DND-41 (cell line): ENCODE data around the gene ME3.

Experiments used
- ATAC-seq: fragments of 200-7000 bp; cut with Tn5 transposase; 3 replicates; pipeline ENCODE4 v1.9.1; 2021; ENCODE audit warnings: low read depth; ENCODE audit not compliant: insufficient read depth
- DNase-seq: peaks from one replicate; pipeline ENCODE4 v3.0.0-alpha.2; 2020
- H2AFZ ChIP-seq: 2 replicates; pipeline ENCODE4 v1.6.0; 2012; ENCODE audit warnings: low read depth, low read length
- H3K27ac ChIP-seq: 2 replicates; pipeline ENCODE4 v1.5.1; 2012; ENCODE audit warnings: low read length, inconsistent platforms
- H3K27me3 ChIP-seq: fragments of 200-600 bp; sonication (generic); 2 replicates; pipeline ENCODE4 v1.6.0; 2012; ENCODE audit warnings: low read length, mild to moderate bottlenecking, inconsistent platforms; ENCODE audit not compliant: insufficient read depth, poor library complexity
- H3K36me3 ChIP-seq: 2 replicates; pipeline ENCODE4 v1.5.1; 2012; ENCODE audit warnings: low read length, inconsistent platforms; ENCODE audit not compliant: insufficient read depth
- H3K4me1 ChIP-seq: 2 replicates; pipeline ENCODE4 v1.5.1; 2012; ENCODE audit warnings: mild to moderate bottlenecking, low read length; ENCODE audit not compliant: insufficient read depth
- H3K4me2 ChIP-seq: 2 replicates; pipeline ENCODE4 v1.6.0; 2012; ENCODE audit warnings: mild to moderate bottlenecking, moderate library complexity, low read length, inconsistent platforms; ENCODE audit not compliant: insufficient read depth
- H3K4me3 ChIP-seq, 2 experiments: fragments of 200-600 bp in 1 of 2; shearing (Covaris generic) in 1 of 2; 2 replicates each; pipeline ENCODE4 v1.5.1; 2012 to 2016; ENCODE audit warnings: inconsistent platforms in 2 of 2, low read length in 2 of 2, mild to moderate bottlenecking in 2 of 2, low read depth in 1 of 2, moderate library complexity in 1 of 2
- H3K79me2 ChIP-seq: 2 replicates; pipeline ENCODE4 v1.6.0; 2012; ENCODE audit warnings: low read length, inconsistent platforms; ENCODE audit not compliant: insufficient read depth
- H3K9ac ChIP-seq: 2 replicates; pipeline ENCODE4 v1.6.0; 2012; ENCODE audit warnings: low read depth, mild to moderate bottlenecking, inconsistent platforms, low read length, moderate library complexity
- H3K9me3 ChIP-seq: 2 replicates; pipeline ENCODE4 v1.5.1; 2012; ENCODE audit warnings: low read length, moderate library complexity, mild to moderate bottlenecking, inconsistent platforms; ENCODE audit not compliant: insufficient read depth, severe bottlenecking
- H4K20me1 ChIP-seq: 2 replicates; pipeline ENCODE4 v1.6.0; 2012; ENCODE audit warnings: low read length; ENCODE audit not compliant: insufficient read depth
- EZH2 ChIP-seq: IDR thresholded peaks from 3 replicates; pipeline ENCODE4 v1.6.1; 2012; ENCODE audit warnings: borderline replicate concordance, low read depth, mild to moderate bottlenecking, moderate library complexity, low read length, inconsistent platforms; ENCODE audit not compliant: severe bottlenecking
- TF ChIP-seq, protein P1 (sequence below): IDR thresholded peaks from 2 replicates; pipeline ENCODE4 v1.5.1; 2012; ENCODE audit warnings: borderline replicate concordance, low read length, moderate library complexity, mild to moderate bottlenecking; ENCODE audit not compliant: poor library complexity, severe bottlenecking; ENCODE audit errors: extremely low read depth

The ME3 gene

DNA sequence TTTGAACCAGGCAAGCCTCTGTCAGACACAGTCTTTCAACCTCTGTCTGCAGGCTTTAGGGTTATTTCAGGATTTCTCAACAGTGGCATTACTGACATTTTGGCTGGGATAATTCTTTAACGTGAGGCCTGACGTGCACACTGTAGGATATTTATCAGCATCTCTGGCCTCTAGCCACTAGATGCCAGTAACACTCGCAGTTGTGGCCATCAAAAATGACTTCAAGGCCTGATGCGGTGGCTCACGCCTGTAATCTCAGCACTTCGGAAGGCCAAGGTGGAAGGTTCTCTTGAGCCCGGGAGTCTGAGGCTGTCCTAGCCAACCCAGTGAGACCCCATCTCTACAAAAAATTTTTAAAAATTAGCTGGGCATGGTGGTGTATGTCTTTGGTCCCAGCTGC, 184.7 kb downstream of the ME3 start:
- H4K20me1 ChIP-seq, result no peaks in the 10 kb centered on the region
- H3K79me2 ChIP-seq, result no peaks in the 10 kb centered on the region
- no peaks in the 10 kb centered on the region for H3K36me3 ChIP-seq
- no peaks in the 10 kb centered on the region for H3K27me3 ChIP-seq
- H2AFZ ChIP-seq, result no peak overlapping the region
- H3K4me3 ChIP-seq, result no peak overlapping the region
- H3K4me2 ChIP-seq, result no peak overlapping the region
- H3K9ac ChIP-seq, result no peak overlapping the region
- H3K9me3 ChIP-seq, result no peaks in the 10 kb centered on the region
- no peak for TF ChIP-seq EZH2
- TF ChIP-seq, protein P1, sequence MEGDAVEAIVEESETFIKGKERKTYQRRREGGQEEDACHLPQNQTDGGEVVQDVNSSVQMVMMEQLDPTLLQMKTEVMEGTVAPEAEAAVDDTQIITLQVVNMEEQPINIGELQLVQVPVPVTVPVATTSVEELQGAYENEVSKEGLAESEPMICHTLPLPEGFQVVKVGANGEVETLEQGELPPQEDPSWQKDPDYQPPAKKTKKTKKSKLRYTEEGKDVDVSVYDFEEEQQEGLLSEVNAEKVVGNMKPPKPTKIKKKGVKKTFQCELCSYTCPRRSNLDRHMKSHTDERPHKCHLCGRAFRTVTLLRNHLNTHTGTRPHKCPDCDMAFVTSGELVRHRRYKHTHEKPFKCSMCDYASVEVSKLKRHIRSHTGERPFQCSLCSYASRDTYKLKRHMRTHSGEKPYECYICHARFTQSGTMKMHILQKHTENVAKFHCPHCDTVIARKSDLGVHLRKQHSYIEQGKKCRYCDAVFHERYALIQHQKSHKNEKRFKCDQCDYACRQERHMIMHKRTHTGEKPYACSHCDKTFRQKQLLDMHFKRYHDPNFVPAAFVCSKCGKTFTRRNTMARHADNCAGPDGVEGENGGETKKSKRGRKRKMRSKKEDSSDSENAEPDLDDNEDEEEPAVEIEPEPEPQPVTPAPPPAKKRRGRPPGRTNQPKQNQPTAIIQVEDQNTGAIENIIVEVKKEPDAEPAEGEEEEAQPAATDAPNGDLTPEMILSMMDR, result no peak
- H3K27ac ChIP-seq, result no peak overlapping the region
- ATAC-seq, result no peak
- no peak for DNase-seq
- no peaks in the 10 kb centered on the region for H3K4me1 ChIP-seq

DNA sequence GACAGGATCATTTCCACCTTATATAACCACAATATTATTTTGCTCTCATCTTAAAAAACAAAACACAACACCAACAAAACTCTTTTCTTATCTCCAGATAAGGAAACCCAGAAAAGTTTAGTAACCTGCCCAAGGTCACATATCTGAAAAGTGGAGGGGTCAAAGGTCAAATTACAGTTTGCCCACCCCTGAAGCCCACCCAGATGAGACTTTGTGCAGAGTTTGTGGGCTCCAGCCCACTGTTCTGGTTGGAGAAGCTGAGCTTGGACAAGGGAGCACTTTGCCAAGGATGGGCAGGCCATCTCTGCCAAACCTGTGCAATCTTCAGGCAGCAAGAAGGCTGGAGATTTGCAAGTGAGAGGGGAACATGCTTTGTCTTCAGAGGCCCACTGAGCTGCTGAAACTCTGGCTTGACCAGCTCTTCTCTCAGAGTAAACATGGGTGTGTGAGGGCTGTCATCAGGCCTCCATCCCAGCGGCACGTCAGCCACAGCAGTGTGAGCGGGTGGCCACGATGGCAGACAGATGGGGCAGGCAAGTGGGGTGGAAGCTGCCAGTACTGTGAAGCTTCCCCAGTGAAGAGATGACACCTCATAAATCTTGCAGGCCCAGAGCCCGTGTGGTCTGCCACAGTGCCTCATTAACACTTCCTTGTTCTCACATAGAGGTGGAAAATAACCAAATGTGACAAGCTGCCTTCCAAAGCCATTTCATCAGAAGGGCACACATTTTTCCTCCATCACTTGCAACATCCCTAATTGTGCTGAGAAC, 186.0 kb downstream of the ME3 start:
- TF ChIP-seq, protein P1, result no peak
- TF ChIP-seq EZH2, result no peak
- no peak for ATAC-seq
- H3K27ac ChIP-seq, result no peak overlapping the region
- no peak overlapping the region for H3K4me2 ChIP-seq
- no peaks in the 10 kb centered on the region for H3K36me3 ChIP-seq
- no peaks in the 10 kb centered on the region for H3K27me3 ChIP-seq
- H3K9me3 ChIP-seq, result no peaks in the 10 kb centered on the region
- no peaks in the 10 kb centered on the region for H4K20me1 ChIP-seq
- H3K9ac ChIP-seq, result no peak overlapping the region
- DNase-seq, result no peak
- no peak overlapping the region for H2AFZ ChIP-seq
- H3K4me1 ChIP-seq, result no peaks in the 10 kb centered on the region
- H3K79me2 ChIP-seq, result no peaks in the 10 kb centered on the region
- no peak overlapping the region for H3K4me3 ChIP-seq

DNA sequence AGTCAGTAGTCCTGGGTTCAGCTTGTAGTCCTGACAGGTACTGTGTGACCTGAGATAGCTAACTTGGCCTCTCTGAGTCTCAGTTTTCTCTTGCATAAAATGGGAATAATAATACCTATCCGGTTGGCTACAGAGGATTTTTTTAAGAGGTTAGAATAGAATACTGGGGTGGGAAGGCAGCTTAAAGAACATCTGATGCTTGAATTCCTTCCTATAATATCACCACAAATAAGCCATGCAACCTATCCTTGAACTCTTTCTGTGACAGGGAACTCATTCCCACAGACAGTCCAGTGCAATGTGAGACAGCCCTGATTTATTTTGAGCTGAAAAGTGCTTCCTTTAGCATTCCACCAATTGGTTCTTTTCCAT, 187.6 kb downstream of the ME3 start:
- Histone ChIP-seq H3K4me2 (no peak overlapping the region), H4K20me1 (no peaks in the 10 kb centered on the region), H3K36me3 (no peaks in the 10 kb centered on the region), H3K79me2 (no peaks in the 10 kb centered on the region), H3K9me3 (no peaks in the 10 kb centered on the region), H3K4me3 (no peak overlapping the region), H3K9ac (no peak overlapping the region), H3K27me3 (no peaks in the 10 kb centered on the region), H3K4me1 (no peaks in the 10 kb centered on the region), H2AFZ (no peak overlapping the region), H3K27ac (no peak overlapping the region)
- DNase-seq (no peak), ATAC-seq (no peak)
- no peak for TF ChIP-seq EZH2
- TF ChIP-seq, protein P1, result no peak
